Measurements from ENCODE around the gene GALK1.

DNA sequence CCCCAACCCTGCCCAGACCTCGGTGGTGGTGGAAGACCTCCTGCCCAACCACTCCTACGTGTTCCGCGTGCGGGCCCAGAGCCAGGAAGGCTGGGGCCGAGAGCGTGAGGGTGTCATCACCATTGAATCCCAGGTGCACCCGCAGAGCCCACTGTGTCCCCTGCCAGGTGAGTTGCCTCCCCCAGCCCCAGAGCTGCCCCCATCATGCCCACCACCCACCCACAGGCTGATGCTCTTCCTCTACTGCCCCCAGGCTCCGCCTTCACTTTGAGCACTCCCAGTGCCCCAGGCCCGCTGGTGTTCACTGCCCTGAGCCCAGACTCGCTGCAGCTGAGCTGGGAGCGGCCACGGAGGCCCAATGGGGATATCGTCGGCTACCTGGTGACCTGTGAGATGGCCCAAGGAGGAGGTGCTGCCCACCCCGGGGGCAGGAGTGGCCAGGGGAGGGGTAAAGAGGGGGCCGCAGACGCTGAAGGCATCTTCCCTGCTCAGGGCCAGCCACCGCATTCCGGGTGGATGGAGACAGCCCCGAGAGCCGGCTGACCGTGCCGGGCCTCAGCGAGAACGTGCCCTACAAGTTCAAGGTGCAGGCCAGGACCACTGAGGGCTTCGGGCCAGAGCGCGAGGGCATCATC is 8.4 kb downstream of the GALK1 start:
- TF ChIP-seq POLR2AphosphoS5 (IDR thresholded peaks at IDR 0.05; ENCODE audit: low read depth, low read length) (no peak), SIN3A (IDR thresholded peaks at IDR 0.05; ENCODE audit: borderline replicate concordance, insufficient read depth, low read depth, low read length) (no peak), TCF7L2 (IDR thresholded peaks at IDR 0.05; ENCODE audit: low read depth, low read length) (no peak)
- TF ChIP-seq, protein P1, sequence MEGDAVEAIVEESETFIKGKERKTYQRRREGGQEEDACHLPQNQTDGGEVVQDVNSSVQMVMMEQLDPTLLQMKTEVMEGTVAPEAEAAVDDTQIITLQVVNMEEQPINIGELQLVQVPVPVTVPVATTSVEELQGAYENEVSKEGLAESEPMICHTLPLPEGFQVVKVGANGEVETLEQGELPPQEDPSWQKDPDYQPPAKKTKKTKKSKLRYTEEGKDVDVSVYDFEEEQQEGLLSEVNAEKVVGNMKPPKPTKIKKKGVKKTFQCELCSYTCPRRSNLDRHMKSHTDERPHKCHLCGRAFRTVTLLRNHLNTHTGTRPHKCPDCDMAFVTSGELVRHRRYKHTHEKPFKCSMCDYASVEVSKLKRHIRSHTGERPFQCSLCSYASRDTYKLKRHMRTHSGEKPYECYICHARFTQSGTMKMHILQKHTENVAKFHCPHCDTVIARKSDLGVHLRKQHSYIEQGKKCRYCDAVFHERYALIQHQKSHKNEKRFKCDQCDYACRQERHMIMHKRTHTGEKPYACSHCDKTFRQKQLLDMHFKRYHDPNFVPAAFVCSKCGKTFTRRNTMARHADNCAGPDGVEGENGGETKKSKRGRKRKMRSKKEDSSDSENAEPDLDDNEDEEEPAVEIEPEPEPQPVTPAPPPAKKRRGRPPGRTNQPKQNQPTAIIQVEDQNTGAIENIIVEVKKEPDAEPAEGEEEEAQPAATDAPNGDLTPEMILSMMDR (IDR thresholded peaks at IDR 0.05): no peak

Measured in Panc1 (cell line).